ENCODE data around the gene THADA.

DNA sequence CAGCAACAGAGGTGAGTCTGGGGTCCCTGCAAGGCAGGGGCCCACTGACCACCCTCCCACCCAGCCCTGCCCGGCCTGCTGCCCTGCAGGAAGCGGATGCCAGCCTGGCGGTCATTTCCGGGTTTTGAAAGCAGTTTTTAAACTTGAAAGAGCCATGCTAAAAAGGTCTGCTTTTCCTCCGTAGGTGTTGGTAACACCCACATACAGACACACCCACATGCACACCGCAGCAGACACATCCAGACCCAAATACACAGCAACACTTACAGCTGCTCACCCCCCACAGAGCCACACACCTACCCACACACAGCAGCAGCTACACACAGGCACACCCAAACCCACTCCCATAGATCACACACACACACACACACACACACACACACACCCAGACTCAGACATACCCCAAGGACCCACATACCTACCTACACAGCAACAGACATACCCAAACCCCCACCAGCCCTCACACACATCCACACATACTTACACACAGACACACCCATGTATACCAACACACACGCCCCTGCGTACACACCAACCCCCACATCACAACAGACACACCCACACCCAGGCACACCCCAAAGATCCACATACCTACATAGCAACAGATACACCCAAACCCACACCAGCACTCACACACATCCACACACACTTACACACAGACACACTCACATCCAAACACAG is 377.0 kb downstream of the THADA start:
- no peak for TF ChIP-seq FOXP2 (optimal IDR thresholded peaks at IDR 0.05; ENCODE audit: borderline replicate concordance, extremely low read depth, extremely low read length, insufficient read depth)
- TF ChIP-seq, protein P1, sequence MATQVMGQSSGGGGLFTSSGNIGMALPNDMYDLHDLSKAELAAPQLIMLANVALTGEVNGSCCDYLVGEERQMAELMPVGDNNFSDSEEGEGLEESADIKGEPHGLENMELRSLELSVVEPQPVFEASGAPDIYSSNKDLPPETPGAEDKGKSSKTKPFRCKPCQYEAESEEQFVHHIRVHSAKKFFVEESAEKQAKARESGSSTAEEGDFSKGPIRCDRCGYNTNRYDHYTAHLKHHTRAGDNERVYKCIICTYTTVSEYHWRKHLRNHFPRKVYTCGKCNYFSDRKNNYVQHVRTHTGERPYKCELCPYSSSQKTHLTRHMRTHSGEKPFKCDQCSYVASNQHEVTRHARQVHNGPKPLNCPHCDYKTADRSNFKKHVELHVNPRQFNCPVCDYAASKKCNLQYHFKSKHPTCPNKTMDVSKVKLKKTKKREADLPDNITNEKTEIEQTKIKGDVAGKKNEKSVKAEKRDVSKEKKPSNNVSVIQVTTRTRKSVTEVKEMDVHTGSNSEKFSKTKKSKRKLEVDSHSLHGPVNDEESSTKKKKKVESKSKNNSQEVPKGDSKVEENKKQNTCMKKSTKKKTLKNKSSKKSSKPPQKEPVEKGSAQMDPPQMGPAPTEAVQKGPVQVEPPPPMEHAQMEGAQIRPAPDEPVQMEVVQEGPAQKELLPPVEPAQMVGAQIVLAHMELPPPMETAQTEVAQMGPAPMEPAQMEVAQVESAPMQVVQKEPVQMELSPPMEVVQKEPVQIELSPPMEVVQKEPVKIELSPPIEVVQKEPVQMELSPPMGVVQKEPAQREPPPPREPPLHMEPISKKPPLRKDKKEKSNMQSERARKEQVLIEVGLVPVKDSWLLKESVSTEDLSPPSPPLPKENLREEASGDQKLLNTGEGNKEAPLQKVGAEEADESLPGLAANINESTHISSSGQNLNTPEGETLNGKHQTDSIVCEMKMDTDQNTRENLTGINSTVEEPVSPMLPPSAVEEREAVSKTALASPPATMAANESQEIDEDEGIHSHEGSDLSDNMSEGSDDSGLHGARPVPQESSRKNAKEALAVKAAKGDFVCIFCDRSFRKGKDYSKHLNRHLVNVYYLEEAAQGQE (IDR thresholded peaks at IDR 0.05; ENCODE audit: insufficient read depth in 1 of 2, low read depth in 2 of 2, low read length in 2 of 2) = no peak
- TF ChIP-seq POLR2AphosphoS5 (IDR thresholded peaks at IDR 0.05; ENCODE audit: low read depth, low read length) = no peak
